GM12878 (cell line): ENCODE measurements around the gene PABPC1L.

Experiments
- POLR2A ChIP-seq: IDR thresholded peaks from 2 replicates; pipeline ENCODE4 v1.6.1; 2011; ENCODE audit warnings: low read depth, mild to moderate bottlenecking, low read length
- POLR2AphosphoS5 ChIP-seq: IDR thresholded peaks from 2 replicates; pipeline ENCODE4 v1.6.1; 2011; ENCODE audit warnings: mild to moderate bottlenecking, low read length, inconsistent platforms
- SP1 ChIP-seq: IDR thresholded peaks from one replicate; pipeline ENCODE4 v1.6.1; 2011; ENCODE audit warnings: low read depth, low read length

- no peak for TF ChIP-seq SP1
- no peak for TF ChIP-seq POLR2AphosphoS5
- no peak for TF ChIP-seq POLR2A
Measured at GRCh38 chr20:44896583-44896982, 13.3 kb upstream of the PABPC1L start.
